Activated CD8-positive, alpha-beta T cell treated with anti-CD3 and anti-CD28 coated beads for 36 hours (primary cell): ENCODE data around the gene RPS18. TPM values are rescaled to one million over a fixed set of nuclear protein-coding genes. Genes with fewer than 3 reads are reported as not detected.
"Not testable (repeated sequence)": the region's sequence is repeated elsewhere in the genome, so short reads cannot be mapped to it uniquely, and the experiment has no call there.

ENCODE experiments used
- ATAC-seq: fragments of 200-7000 bp; cut with Tn5 transposase; one replicate; pipeline ENCODE4 v1.10.0; 2021; ENCODE audit warnings: mild to moderate bottlenecking, moderate library complexity
- CTCF ChIA-PET: fragments of 350-600 bp; sonication (Branson Sonifier 250); formaldehyde crosslinking; loops from one replicate; lab custom pipeline; 2021; ENCODE audit warnings: antibody characterized with exemption; lab: Charles Lee
- POLR2A ChIA-PET: fragments of 350-600 bp; sonication (Branson Sonifier 250); formaldehyde crosslinking; loops from one replicate; lab custom pipeline; 2021; ENCODE audit warnings: antibody characterized with exemption; lab: Charles Lee
- DNase-seq: peaks from one replicate; pipeline ENCODE4 v3.0.0-alpha.2; 2020
- H3K27ac Mint-ChIP-seq: one replicate; pipeline ENCODE4 v1.8.0; 2021; ENCODE audit warnings: mild to moderate bottlenecking, mixed read lengths
- H3K27me3 Mint-ChIP-seq: one replicate; pipeline ENCODE4 v1.8.0; 2021; ENCODE audit warnings: mixed read lengths
- H3K36me3 Mint-ChIP-seq: one replicate; pipeline ENCODE4 v1.8.0; 2021; ENCODE audit warnings: low read depth, mixed read lengths
- H3K4me1 Mint-ChIP-seq: one replicate; pipeline ENCODE4 v1.8.0; 2021; ENCODE audit warnings: low read depth, mixed read lengths
- H3K4me3 Mint-ChIP-seq: one replicate; pipeline ENCODE4 v1.8.0; 2021; ENCODE audit warnings: mild to moderate bottlenecking, moderate library complexity, mixed read lengths
- H3K9me3 Mint-ChIP-seq: one replicate; pipeline ENCODE4 v1.8.0; 2021; ENCODE audit warnings: mixed read lengths
- intact Hi-C: fragments of 100-400 bp; cut with micrococcal nuclease; formaldehyde crosslinking; loops from one replicate; pipeline ENCODE4 v1.10.0; 2022
- total RNA-seq, 2 experiments: library from RNA; stranded (reverse); gene quantifications; one replicate each; pipeline ENCODE4 v1.2.3, GENCODE V29; 2021
- TF ChIP-seq, protein P1 (sequence below): fragments of 200-600 bp; IDR thresholded peaks from one replicate; pipeline ENCODE4 v1.8.0; 2022; ENCODE audit warnings: antibody characterized with exemption, mild to moderate bottlenecking

Gene RPS18
- 1,000 to 10,000 TPM; 4,910 to 4,938 TPM for total RNA-seq

DNA sequence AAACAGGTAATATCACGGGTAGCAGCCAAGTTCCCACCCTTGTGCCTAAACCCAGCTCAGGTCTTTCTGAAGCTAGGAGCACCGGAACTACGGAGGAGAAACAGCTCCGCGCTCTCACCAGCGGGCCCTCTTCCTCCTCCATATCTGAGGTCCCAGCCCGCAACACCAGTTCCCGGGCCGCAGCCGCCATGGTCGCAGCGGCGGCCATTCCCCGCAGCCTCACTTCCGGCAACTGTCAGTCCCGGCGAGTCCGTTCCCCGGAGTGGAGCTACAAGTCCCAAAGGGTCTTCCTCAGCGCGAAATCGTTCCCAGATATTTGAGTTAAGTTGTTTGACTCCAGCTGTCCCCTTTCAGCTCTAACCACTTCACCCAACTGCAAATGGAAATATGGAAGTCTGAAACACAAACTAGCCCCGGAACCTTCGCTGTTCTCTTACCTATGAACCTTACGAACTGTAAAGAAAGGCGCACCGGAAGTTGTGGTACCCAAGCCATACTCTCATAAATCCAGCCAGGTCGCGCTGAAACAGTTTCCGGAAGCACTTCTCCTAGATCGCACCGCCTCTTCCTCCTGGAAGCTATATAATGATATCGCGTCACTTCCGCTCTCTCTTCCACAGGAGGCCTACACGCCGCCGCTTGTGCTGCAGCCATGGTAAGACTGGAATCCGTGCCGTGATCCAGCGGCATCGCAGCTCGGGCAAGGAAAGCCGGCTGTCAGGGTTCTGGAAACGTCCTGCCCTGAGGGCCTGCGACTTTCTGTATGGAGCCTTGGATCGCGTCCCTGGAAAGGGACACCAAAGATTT is at the start of gene RPS18, which contains the start of gene VPS52:
RPS18 (plus strand) TSS at position 608 of the 807 bp plus-strand sequence; CDS start at position 653, 45 bp downstream.
VPS52 (minus strand) TSS at position 409 of the 807 bp plus-strand sequence; CDS start at position 208, 201 bp downstream.
- ChIA-PET CTCF (interaction anchor here (0.9 to 5.4 kb wide), 14 partner anchors 8 to 308 kb away, joined by 3 to 36 read pairs (median 4); partner anchors contain the start of genes BAK1, HSD17B8, PFDN6 and WDR46), POLR2A (interaction anchor here (0.6 to 4.5 kb wide), 43 partner anchors 8 to 427 kb away, joined by 3 to 67 read pairs (median 5); partner anchors contain the start of genes HLA-DMA, HSD17B8, PFDN6 and PSMB8)
- H3K36me3 Mint-ChIP-seq, result peaks cover 68% of the 10 kb centered on the region
- TF ChIP-seq, protein P1, sequence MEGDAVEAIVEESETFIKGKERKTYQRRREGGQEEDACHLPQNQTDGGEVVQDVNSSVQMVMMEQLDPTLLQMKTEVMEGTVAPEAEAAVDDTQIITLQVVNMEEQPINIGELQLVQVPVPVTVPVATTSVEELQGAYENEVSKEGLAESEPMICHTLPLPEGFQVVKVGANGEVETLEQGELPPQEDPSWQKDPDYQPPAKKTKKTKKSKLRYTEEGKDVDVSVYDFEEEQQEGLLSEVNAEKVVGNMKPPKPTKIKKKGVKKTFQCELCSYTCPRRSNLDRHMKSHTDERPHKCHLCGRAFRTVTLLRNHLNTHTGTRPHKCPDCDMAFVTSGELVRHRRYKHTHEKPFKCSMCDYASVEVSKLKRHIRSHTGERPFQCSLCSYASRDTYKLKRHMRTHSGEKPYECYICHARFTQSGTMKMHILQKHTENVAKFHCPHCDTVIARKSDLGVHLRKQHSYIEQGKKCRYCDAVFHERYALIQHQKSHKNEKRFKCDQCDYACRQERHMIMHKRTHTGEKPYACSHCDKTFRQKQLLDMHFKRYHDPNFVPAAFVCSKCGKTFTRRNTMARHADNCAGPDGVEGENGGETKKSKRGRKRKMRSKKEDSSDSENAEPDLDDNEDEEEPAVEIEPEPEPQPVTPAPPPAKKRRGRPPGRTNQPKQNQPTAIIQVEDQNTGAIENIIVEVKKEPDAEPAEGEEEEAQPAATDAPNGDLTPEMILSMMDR, result no peak
- H3K27ac Mint-ChIP-seq, result peak within 1 kb of the TSS; percentile 100
- intact Hi-C loops, result no loop called here
- DNase-seq, result peak; percentile 96
- peak; percentile 85 for ATAC-seq
- H3K9me3 Mint-ChIP-seq, result no peaks in the 10 kb centered on the region
- H3K27me3 Mint-ChIP-seq, result no peaks in the 10 kb centered on the region
- H3K4me3 Mint-ChIP-seq, result peak within 1 kb of the TSS; percentile 95
- peaks cover 36% of the 10 kb centered on the region for H3K4me1 Mint-ChIP-seq

DNA sequence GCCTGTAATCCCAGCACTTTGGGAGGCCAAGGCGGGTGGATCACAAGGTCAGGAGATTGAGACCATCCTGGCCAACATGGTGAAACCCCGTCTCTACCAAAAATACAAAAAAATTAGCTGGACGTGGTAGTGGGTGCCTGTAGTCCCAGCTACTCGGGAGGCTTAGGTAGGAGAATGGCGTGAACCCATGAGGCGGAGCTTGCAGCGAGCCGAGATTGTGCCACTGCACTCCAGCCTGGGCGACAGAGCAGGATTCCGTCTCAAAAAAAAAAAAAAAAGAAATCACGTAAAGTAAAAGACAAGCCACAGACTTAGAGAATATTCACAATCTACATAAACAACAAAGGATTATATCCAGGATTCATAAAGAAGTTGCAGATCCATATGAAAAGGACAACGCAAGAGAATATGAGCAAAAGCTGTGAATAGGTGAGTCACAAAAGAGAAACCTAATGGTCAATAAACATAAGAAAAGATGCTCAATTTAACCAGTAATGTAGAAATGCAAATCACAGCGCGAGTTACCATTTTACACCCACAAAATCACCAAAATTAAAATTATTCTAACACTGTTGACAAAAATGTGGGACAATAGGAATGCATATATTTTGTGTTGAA is 45.3 kb upstream of the RPS18 start:
- H3K27ac Mint-ChIP-seq, DNase-seq, POLR2A ChIA-PET, H3K4me3 Mint-ChIP-seq, H3K4me1 Mint-ChIP-seq, H3K27me3 Mint-ChIP-seq, intact Hi-C loops, ATAC-seq, H3K36me3 Mint-ChIP-seq, H3K9me3 Mint-ChIP-seq: not testable (repeated sequence)
- CTCF ChIA-PET, result interaction anchor here (0.7 to 1.1 kb wide), 3 partner anchors 8 to 151 kb away, joined by 3 read pairs; partner anchors contain the start of gene HLA-DPB1

DNA sequence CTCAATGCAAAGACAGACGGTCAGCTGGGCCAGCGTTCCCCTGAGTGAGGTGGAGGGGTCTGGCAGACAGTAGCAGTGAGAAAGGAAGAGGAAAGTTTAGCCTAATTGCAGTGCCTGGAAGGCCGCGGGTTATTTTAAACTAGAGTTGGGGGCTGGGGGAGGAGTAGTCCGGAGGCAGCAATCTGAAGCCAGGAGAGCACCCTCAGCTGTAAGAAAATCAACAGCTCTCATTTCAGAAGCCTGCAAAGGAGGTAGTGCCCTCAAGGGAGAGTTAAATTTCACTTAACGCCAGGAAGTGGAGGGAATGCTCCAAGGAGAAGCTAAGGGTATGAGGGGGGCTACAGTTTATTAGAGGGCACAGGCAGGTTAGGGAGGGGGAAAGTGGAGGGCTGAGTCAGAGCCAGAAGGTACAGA is 36.6 kb upstream of the RPS18 start:
- TF ChIP-seq, protein P1, result no peak
- peaks cover under 1% of the 10 kb centered on the region for H3K4me1 Mint-ChIP-seq
- H3K36me3 Mint-ChIP-seq, result no peaks in the 10 kb centered on the region
- H3K4me3 Mint-ChIP-seq, result no peak overlapping the region
- no peak for ATAC-seq
- no peak for DNase-seq
- intact Hi-C loops, result no loop called here
- H3K9me3 Mint-ChIP-seq, result no peaks in the 10 kb centered on the region
- H3K27ac Mint-ChIP-seq, result no peak overlapping the region
- ChIA-PET POLR2A (interaction anchor here (1.0 kb wide), 1 partner anchor 11 kb away, joined by 4 read pairs; no protein-coding TSS in a partner anchor), CTCF (interaction anchor here (0.9 to 2.9 kb wide), 3 partner anchors 8 to 74 kb away, joined by 3 to 10 read pairs (median 3); no protein-coding TSS in a partner anchor)
- peaks cover 12% of the 10 kb centered on the region for H3K27me3 Mint-ChIP-seq

DNA sequence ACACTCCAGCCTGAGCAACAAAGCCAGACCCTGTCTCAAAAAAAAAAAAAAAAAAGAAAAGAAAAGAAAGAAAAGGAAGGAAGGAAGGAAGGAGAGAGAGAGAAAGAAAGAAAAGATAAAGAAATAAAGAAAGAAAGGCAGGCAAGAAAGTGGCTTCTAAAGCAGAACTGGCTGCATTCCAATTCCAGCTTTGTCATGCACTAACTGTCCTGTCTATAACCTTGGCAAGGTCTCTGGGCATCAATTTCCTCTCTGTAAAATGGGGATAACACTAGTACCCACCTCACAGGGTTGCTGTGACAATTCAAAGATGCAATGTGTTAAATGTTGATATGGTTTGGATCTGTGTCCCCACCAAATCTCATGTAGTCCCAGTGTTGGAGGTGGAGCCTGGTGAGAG is 35.5 kb upstream of the RPS18 start:
- no peaks in the 10 kb centered on the region for H3K36me3 Mint-ChIP-seq
- H3K4me3 Mint-ChIP-seq, result no peak overlapping the region
- intact Hi-C loops, result no loop called here
- H3K9me3 Mint-ChIP-seq, result no peaks in the 10 kb centered on the region
- H3K27ac Mint-ChIP-seq, result no peak overlapping the region
- POLR2A ChIA-PET, result interaction anchor here (1.0 to 1.5 kb wide), 2 partner anchors 10 to 12 kb away, joined by 3 to 4 read pairs; no protein-coding TSS in a partner anchor
- H3K4me1 Mint-ChIP-seq, result peaks cover 5% of the 10 kb centered on the region
- CTCF ChIA-PET, result interaction anchor here (1.1 to 2.9 kb wide), 3 partner anchors 12 to 111 kb away, joined by 3 to 10 read pairs (median 3); no protein-coding TSS in a partner anchor
- DNase-seq (no peak), ATAC-seq (no peak)
- TF ChIP-seq, protein P1, result no peak
- peaks cover 12% of the 10 kb centered on the region for H3K27me3 Mint-ChIP-seq

DNA sequence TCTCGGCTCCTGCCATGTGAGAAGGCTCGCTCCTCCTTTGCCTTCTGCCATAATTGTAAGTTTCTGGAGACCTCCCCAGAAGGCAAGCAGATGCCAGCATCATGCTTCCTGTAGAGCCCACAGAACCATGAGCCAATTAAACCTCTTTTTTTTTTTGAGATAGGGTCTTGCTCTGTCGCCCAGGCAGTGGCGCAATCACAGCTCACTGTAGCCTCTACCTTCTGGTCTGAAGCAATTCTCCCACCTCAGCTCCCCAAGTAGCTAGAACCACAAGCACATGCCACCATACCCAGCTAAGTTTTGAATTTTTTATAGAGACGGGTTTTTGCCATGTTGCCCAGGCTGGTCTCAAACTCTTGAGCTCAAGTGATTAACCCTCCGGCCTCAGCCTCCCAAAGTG is 35.0 kb upstream of the RPS18 start:
- Mint-ChIP-seq H3K27me3 (peaks cover 12% of the 10 kb centered on the region), H3K36me3 (no peaks in the 10 kb centered on the region), H3K27ac (no peak overlapping the region), H3K4me1 (peaks cover 8% of the 10 kb centered on the region), H3K9me3 (no peaks in the 10 kb centered on the region), H3K4me3 (no peak overlapping the region)
- TF ChIP-seq, protein P1, result no peak
- ChIA-PET POLR2A (interaction anchor here (1.5 kb wide), 1 partner anchor 11 kb away, joined by 3 read pairs; no protein-coding TSS in a partner anchor), CTCF (interaction anchor here (1.1 to 2.9 kb wide), 2 partner anchors 12 to 112 kb away, joined by 3 to 10 read pairs; no protein-coding TSS in a partner anchor)
- ATAC-seq (no peak), DNase-seq (no peak)
- intact Hi-C loops, result no loop called here
